Astrocyte (in vitro differentiated cells and primary cell): ENCODE data around the gene LY86.

Source experiments
- EZH2 ChIP-seq: IDR thresholded peaks from 2 replicates; pipeline ENCODE4 v1.6.1; 2012; ENCODE audit warnings: mild to moderate bottlenecking, low read length, inconsistent platforms; ENCODE audit not compliant: insufficient read depth
- TF ChIP-seq, protein P1 (sequence below): IDR thresholded peaks from 2 replicates; pipeline ENCODE4 v1.5.1; 2011; ENCODE audit warnings: low read depth, mild to moderate bottlenecking, inconsistent platforms, low read length, moderate library complexity; ENCODE audit not compliant: insufficient read depth

GRCh38 chr6:6635869-6636268 is 47.3 kb downstream of the LY86 start:
- TF ChIP-seq, protein P1, sequence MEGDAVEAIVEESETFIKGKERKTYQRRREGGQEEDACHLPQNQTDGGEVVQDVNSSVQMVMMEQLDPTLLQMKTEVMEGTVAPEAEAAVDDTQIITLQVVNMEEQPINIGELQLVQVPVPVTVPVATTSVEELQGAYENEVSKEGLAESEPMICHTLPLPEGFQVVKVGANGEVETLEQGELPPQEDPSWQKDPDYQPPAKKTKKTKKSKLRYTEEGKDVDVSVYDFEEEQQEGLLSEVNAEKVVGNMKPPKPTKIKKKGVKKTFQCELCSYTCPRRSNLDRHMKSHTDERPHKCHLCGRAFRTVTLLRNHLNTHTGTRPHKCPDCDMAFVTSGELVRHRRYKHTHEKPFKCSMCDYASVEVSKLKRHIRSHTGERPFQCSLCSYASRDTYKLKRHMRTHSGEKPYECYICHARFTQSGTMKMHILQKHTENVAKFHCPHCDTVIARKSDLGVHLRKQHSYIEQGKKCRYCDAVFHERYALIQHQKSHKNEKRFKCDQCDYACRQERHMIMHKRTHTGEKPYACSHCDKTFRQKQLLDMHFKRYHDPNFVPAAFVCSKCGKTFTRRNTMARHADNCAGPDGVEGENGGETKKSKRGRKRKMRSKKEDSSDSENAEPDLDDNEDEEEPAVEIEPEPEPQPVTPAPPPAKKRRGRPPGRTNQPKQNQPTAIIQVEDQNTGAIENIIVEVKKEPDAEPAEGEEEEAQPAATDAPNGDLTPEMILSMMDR: no peak
- TF ChIP-seq EZH2: no peak
